CD4-positive, alpha-beta T cell treated with Interleukin-17A for 1 hour (primary cell): Measurements from ENCODE around the gene ATG4C.
A peak's percentile ranks its signal among the peaks of the same experiment; 100 is the strongest.
"Not testable (repeated sequence)": the region's sequence is repeated elsewhere in the genome, so short reads cannot be mapped to it uniquely, and the experiment has no call there.

ENCODE experiments used
- DNase-seq: peaks from one replicate; pipeline ENCODE4 v3.0.0-alpha.2; 2020

Gene ATG4C

DNA sequence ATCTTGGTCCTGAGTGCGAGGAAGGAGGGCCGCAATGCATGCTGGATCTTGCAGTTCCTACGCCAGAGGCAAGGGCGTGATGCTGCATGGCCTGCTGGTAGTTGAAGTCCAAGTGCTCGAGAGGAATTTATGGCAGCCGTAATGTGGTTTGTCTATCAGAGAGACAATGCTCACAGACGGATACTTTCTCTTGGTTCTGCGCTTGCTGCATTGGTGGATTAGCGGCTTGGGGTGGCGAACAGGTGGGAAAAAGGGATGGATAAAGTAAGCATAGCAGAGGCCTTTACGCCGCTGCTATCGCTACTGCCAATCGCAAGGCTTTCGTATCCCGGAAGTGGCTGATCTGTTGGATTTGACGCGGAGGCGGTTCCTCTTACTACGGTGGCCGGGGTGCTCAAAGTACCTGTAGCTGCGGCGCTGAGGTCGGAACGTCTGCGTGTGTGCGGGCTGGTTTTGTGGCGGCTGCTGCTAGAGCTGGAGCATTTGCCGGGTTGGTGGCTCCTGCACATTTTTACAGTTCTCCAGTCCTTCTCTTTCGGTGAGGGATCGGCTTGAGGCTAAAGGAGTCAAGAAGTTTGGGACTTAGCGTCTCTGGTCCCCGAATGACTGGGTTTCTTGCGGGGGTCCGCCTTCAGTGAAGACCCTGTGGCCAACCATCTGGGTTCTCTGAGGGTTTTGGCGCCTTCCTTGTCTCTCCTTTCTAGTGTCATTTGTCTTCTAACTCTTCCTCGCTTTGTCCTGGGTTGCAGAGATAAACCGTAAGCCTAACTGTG, at the start of gene ATG4C:
TSS of gene ATG4C (plus strand) at position 397 of the 773 bp plus-strand sequence. CDS start 19,655 bp downstream, outside the sequence.
- peak; percentile 95 for DNase-seq

GRCh38 chr1:62735491-62736171, 48.3 kb upstream of the ATG4C start:
- DNase-seq: no peak

GRCh38 chr1:62740701-62741100, 43.2 kb upstream of the ATG4C start:
- not testable (repeated sequence) for DNase-seq

DNA sequence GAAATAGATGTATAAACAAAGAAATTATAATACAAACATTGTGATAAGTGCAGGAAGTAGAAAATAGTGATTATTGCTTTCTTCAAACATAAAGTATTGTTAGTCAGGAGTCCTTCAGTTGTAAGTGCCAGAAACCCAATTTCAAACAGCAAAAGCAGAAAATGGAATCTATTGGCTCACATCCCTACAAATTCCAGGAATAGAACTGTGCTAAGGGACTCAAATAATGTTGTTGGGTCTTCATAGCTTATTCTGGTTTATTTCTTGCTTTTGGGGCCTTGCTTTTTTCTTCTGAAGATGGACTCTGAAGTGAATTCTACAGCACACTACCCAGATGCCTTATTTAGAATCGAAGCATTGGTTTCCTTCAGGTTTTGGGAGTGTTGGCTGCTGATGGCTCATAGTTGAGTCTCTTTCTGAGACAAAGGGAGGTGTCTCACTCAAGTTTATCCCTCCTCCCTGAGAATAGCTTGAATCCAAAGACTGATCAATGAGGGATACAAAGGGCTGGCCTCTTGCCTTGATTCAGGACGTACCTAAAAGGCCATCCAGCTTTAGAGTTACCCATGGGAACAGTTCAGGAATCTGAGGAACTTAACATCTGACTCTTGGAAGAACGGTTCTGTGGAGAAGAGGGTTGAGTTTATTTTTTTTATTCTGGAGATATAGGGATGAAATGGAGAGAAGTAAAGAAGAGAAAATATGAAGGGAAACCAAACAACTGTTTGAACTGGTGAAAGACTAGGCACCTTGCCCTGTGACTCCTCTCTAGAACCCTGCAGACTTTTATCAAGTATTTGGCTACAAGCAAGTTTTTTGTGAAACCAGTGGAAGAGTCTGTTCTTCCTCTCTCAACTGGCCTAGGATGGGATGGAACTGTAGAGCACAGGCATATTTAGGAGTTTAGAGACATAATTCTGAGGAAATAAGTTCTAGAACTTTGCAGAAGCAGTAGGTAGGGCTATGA, 39.0 kb upstream of the ATG4C start:
- no peak for DNase-seq

DNA sequence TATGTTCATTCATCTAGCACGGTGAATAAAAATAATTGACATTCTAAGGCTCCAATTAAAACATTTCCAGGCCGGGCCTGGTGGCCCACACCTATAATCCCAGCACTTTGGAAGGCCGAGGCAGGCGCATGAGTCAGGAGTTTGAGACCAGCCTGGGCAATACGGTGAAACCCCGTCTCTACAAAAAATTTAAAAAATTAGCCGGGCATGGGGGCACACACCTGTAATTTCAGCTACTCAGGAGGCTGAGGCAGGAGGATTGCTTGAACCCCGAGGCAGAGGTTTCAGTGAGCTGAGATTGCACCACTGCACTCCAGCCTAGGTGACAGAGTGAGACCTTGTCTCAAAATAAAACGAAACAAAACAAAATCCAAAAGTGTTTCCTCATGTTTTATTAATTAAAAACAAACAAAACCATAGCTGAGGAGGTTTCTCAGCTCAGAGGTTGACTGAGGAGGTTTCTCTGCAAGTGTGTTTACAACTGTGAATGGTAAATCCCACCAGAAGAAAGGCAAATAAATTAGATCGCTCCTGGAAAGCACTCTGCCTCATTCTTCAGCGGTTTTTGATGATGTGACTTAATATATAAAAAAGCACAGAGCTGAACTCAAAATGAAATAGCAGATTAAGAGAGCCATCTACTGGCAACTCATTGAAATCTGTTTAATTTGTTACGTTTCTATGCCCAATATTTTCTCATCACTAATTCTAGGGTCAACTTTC, 37.7 kb upstream of the ATG4C start:
- DNase-seq: peak; percentile 49

- no peak for DNase-seq
Measured at GRCh38 chr1:62746809-62747138, 37.2 kb upstream of the ATG4C start.

DNA sequence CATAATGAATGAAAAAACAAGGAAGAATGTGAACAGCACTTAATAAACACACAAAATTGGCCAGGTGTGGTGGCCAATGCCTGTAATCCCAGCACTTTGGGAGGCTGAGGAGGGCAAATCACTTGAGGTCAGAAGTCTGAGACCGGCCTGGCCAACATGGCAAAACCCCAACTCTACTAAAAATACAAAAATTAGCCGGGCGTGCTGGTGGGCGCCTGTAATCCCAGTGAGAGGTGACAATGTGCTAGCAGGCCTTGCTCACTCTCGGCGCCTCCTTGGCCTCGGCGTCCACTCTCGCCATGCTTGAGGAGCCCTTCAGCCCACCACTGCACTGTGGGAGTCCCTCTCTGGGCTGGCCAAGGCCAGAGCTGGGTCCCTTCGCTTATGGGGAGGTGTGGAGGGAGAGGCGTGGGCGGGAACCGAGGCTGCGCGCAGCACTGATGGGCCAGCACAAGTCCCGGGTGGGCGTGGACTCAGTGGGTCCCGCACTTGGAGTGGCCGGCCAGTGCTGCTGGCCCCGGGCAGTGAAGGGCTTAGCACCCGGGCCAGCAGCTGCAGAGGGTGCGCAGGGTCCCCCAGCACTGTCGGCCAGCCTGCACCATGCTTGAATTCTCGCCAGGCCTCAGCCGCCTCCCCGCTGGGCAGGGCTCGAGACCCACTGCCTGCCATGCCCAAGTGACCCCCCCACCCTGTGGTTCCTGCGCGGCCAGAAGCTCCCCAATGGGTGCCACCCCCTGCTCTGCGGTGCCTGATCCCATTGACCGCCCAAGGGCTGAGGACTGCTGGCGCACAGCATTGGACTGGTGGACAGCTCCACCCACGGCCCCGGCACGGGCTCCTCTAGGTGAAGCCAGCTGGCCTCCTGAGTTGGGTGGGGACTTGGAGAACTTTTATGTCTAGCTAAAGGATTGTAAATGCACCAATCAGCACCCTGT, 30.6 kb upstream of the ATG4C start:
- no peak for DNase-seq

- not testable (repeated sequence) for DNase-seq
Measured at GRCh38 chr1:62754938-62755337, 29.0 kb upstream of the ATG4C start.

DNA sequence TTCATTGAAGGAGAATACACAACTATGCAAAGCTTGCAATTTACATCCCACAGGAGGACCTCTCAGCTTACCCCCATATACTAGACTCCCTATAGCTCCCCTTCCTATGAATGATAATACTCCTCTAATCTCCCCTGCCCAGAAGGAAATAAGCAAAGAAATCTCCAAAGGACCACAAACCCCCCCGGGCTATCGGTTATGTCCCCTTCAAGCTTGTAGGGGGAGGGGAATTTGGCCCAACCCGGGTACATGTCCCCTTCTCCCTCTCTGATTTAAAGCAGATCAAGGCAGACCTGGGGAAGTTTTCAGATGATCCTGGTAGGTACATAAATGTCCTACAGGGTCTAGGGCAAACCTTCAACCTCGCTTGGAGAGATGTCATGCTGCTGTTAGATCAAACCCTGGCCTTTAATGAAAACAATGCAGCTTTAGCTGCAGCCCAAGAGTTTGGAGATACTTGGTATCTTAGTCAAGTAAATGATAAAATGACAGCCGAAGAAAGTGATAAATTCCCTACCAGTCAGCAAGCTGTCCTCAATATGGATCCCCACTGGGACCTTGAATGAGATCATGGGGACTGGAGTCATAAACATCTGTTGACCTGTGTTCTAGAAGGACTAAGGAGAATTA, 27.6 kb upstream of the ATG4C start:
- not testable (repeated sequence) for DNase-seq

DNA sequence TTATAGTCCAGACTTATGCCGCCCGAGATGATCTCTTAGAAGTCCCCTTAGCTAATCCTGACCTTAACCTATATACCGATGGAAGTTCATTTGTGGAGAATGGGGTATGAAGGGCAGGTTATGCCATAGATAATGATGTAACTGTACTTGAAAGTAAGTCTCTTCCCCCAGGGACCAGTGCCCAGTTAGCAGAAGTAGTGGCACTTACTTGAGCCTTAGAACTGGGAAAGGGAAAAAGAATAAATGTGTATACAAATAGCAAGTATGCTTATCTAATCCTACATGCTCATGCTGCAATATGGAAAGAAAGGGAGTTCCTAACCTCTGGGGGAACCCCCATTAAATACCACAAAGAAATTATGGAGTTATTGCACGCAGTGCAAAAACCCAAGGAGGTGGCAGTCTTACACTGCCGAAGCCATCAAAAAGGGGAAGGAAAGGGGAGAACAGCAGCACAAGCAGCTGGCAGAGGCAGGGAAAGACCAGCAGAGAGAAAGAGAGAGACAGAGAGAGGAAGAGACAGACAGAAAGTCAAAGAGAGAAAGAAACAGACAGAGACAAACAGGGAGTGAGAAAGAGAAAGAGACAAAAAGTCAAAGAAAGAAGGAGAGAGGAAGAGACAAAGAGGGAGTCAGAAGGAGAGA, 24.6 kb upstream of the ATG4C start:
- DNase-seq: peak; percentile 12

DNA sequence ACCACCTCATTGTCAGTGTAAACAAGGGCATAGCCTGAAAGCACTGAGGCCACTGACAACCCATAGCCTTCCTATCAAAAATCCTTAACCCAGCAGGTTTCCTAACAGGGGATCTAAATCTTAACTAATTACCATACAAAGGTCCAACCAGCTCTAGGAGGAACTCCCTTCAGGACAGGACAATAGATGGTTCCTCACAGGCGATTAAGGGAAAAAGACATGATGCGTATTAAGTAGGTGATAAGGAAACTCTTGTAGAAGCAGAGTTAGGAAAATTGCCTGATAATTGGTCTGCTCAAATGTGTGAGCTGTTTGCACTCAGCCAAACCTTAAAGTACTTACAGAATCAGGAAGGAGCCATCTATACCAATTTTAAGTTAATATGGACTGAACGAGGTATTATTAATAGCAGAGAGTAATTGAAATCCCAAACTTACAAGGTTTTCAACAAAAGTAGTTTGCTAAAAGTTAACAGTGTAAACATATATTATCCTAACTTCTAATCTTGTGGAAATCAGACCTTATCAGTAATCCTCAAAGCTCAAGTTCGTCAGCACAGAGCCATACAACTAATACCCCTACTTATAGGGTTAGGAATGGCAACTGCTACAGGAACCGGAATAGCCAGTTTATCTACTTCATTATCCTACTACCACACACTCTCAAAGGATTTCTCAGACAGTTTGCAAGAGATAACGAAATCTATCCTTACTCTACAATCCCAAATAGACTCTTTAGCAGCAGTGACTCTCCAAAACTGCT, 23.7 kb upstream of the ATG4C start:
- not testable (repeated sequence) for DNase-seq

DNA sequence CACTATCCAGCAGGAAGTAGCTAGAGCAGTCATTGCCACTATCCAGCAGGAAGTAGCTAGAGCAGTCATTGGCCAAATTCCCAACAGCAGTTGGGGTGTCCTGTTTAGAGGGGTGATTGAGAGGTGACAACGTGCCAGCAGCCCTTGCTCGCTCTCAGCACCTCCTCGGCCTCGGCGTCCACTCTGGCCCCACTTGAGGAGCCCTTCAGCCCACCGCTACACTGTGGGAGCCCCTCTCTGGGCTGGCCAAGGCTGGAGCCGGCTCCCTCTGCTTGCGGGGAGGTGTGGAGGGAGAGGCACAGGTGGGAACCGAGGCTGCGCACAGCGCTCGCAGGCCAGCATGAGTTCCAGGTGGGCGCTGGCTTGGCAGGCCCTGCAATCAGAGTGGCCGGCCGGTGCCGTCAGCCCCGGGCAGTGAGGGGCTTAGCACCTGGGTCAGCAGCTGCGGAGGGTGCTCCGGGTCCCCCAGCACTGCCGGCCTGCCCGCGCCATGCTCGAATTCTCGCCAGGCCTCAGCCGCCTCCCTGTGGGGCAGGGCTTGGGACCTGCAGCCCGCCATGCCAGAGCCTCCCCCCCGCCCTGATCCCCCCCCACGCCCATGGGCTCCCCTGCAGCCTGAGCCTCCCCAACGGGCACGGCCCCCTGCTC, 22.6 kb upstream of the ATG4C start:
- not testable (repeated sequence) for DNase-seq

- DNase-seq: not testable (repeated sequence)
Measured at GRCh38 chr1:62762027-62762426, 21.9 kb upstream of the ATG4C start.

- no peak for DNase-seq
Measured at GRCh38 chr1:62765981-62766380, 18.0 kb upstream of the ATG4C start.

DNA sequence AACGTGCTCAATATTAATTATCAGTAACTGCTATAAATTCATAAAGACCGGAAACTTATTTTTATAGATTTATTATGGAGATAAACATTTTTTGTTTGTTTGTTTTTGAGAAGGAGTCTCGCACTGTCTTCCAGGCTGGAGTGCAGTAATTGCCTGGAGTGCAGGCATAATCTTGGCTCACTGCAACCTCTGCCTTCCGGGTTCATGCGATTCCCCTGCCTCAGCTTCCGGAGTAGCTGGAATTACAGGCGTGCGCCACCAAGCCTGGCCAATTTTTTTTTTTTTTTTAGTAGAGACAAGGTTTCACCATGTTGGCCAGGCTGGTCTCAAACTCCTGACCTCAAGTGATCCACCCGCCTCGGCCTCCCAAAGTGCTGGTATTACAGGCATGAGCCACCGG, 15.4 kb upstream of the ATG4C start:
- DNase-seq: not testable (repeated sequence)

- no peak for DNase-seq
Measured at GRCh38 chr1:62772607-62773295, 11.2 kb upstream of the ATG4C start.

DNA sequence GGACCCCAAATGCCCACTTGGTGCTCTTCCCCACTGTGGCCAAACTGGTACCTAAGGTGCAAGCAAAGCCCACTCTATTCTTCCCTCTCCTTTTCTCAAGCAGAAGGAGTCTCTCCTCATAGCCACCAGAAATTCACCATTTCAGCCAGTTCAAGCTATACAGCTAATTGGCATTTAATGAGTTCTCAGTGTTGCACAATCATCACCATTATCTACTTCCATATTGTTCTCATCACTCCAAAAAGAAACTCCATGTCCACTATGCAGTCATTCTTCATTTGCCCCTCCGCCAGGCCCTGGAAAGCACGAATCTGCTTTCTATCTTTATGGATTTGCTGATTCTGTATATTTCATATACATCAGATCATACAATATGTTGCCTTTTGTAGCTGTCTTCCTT, 9.9 kb upstream of the ATG4C start:
- no peak for DNase-seq

GRCh38 chr1:62774971-62775595, 8.8 kb upstream of the ATG4C start:
- DNase-seq: no peak
